DMS 273 (cell line): Measurements from ENCODE around the gene S100A4.
"Not testable (repeated sequence)": the region's sequence is repeated elsewhere in the genome, so short reads cannot be mapped to it uniquely, and the experiment has no call there.

Source experiments
- DNase-seq: peaks from one replicate; lab custom pipeline; 2025; ENCODE audit not compliant: unreplicated experiment; lab: John Stamatoyannopoulos, UW

The S100A4 gene

DNA sequence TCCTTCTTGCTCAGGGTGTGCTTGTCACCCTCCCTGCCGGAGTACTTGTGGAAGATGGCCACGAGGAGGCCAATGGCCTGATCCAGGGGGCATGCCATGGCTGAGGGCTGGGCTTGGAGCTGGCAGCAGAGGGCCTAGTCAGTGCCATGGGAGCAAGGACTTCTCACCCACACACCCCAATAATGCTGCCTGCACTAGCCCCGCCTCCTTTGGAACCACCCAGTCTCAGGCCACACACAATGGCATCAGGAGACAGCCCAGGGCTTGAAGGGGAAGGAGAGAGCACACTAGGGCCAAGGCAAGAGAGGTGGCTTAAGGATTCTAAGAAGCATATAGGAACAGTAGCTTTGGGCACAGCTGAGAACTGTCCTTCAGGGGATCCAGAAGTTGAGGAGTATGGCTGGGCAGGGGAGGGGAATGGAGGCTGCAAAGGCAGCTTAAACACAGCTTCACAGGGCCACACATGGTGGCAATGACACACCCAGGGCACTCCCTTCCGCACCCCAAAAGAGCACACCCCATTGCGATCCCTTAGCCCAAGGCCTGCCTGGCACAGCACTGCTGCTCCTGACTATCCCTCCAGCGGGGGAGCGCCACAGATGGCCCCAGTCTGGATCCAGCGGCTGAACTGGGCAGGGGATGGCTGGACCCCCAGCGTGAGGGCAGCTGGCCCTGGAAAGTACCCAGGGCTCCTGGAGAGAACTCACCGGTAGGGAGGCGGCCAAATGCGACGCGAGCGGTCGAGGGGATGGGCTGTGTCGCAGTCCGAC is 10.2 kb downstream of the S100A4 start, which contains the start of gene S100A6:
Gene S100A6 (minus strand): TSS at position 750 of the 770 bp plus-strand sequence. CDS start 652 bp downstream, at position 98.
- DNase-seq: no peak

DNA sequence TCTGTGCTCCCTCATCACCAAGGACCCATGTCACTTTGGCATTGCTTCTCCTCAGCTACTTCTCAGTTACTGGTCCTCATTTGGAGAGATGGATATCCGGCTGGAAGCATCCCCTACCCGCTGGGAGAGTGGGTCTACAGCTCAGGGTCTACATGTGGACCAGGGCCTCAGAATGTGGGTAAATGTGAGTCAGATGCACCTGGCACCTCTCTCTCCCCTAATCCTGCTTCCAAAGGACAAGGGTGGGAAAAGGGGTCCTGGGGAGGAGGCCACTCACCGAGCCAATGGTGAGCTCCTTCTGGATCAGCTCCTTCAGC is 10.7 kb downstream of the S100A4 start:
- DNase-seq: no peak

DNA sequence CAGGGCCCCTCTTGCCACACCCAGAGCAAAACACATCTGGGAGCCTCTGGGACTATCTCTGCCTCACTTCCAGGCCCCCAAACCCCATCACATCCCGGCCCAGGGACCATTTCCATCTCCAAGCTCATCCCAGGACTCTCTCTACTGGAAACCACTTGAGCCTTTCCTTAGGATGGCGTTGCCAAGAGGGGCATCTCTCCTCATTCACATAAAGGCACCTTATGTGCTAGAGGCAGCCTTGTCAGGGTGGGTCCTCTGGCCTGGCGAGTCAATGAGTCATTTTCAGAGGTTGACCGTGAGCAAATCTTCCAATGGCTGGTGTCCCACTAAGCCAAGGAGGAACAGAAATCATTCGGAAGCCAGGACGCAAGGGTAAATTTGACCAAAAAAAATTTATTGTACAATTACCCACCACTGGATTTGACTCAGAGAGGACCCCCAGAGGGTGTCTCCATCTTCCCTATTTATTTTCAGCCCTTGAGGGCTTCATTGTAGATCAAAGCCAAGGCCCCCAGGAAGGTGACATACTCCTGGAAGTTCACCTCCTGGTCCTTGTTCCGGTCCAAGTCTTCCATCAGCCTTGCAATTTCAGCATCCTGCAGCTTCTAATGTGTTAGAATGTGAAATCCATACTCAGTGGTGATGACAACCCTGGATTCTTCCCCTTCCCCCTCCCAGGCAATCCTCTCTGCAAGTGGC is 11.2 kb downstream of the S100A4 start:
- DNase-seq: no peak

DNA sequence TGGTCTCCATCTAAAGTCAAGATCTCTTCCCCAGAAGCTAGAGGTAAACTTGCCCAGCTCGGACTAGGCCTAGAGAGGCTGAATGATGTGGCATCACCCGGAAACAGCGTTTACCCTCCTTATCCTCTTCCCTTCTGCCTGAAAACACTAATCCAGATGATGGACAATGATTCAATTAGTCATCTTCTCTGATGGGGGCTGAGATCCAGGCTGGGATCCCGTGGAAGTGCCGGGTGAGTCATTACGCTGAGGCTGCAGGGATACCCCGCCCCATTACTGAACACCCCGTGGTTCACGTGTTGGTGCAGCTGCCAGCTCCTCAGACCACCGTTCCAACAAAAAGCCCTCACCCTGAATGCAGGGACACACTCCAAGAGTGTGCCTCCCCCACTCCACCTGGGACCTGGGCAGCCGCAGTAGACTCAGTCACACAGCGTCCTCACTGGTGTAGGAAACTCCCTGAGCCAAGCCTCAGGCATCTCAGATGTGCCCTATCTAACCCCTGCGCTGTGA is 11.9 kb downstream of the S100A4 start:
- DNase-seq: peak; percentile 69

DNA sequence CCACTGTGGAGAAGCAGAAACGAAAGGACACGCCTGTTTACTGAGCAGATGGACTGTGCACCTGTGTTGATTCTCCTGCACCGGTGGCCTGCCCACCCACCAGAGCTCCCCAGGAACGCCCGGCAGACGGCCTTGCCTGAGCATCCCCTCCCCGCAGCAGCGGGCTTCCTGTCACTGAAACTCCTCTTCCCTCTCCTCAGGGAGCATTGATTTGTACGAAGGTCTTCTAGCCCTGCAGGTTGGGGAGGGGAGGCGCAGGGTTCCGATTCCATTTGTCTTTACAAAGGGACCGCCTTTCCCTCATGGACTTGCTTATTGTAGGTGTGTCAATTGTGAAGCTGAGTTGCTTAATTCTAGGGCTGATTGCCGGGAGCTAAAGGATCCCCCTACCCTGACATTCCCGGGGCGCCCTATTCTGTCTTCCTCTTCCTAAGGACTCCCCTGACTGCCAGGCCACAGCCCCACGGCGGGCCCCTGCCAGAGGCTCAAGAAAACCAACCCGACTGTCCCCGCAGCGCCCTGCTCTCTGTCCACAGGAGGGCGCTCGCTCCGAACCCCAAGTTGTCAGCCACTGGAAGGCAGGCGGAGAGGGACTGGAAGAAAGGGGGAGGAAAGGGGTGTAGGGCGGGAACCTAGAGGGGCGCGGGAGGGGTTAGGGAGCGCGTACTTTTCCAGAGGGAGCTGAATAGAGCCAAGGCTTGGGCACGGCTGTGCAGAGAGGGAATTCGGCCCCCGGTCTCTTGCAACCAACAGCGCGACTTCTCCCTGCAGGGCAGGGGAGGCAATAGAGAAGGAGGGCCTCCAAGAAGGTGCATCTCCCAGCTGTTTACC is 12.6 kb downstream of the S100A4 start:
- DNase-seq: peak; percentile 96

DNA sequence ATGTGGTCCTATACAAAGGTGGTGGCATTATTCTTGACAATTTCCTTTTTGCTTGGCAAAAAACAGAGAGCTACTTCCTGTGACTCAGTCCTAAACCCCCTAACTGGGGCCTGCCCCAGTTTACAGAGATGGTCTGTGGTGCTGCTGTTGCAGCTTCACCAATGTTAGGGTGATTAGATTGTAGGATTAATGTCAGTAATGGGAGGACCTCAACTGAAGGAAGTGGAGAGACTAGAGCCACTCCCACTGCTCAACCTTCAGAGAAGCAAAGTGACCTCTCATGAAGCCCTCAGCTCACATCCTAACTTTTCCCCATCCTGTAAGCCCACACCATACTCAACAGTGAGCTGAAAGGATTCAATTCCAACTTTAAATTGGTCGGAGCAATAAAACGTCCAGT is 13.4 kb downstream of the S100A4 start:
- no peak for DNase-seq

DNA sequence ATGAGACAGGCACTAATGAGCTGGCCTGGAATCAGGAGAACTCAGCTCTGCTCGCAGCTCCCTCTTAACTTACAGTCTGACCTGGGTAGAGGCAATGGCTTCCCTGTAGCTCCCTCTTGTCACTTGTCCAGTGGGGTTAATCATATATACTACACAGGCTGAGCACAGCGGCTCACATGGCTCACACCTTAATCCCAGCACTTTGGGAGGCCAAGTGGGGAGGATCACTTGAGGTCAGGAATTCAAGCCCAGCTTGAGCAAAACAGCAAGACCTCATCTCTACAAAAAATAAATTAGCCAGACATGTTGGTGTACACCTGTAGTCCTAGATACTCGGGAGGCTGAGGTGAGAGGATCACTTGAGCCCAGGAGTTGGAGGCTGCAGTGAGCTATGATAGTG is 14.0 kb downstream of the S100A4 start:
- no peak for DNase-seq

DNA sequence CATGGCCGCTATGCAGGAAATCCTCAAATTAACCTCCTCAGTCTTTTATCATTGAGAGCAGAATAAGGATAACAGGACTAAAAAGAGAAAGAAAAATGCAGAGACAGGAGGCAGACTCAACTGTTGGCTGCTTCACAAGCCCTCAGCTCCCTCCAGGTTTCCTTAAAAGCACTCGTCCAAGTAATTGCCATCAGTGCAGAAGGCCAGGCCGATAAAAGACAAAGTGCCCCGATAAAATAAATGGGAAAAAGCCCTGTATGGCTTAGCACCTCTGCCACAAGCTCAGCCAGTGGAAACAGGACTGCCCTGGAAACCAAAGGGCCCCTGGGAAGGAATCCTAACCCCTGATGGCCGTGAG is 17.9 kb downstream of the S100A4 start:
- no peak for DNase-seq

DNA sequence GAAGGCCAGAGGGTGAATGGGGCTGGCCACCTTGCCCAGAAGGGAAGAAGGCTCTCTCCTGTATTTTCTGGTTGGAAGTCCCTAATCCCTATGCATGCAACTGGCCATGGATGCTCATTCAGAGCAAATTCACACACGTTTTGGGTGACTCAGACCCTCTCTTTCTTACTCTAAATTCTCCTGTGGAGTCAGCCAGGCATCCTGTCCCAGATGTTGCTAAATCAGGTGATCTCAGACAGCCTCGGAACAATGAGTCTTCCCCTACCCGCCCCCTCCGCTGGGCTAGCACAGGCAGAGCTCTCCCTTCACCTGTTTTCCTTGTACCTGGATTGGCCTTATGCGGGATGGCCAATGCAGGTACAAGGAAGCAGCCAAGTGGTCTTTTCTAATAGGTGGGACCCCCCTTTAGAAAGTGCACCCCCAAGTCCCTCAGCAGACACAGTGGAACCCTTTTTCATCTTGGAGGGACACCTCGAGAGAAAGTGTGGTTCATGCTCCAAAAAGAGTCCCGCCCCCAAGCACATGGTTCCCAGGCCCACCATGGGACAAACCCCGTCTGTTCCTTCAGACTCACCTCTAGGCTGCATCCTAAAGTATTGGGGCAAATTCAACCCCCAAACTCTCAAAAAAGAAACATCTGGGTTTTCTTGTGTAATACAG is 18.5 kb downstream of the S100A4 start:
- DNase-seq: no peak

DNA sequence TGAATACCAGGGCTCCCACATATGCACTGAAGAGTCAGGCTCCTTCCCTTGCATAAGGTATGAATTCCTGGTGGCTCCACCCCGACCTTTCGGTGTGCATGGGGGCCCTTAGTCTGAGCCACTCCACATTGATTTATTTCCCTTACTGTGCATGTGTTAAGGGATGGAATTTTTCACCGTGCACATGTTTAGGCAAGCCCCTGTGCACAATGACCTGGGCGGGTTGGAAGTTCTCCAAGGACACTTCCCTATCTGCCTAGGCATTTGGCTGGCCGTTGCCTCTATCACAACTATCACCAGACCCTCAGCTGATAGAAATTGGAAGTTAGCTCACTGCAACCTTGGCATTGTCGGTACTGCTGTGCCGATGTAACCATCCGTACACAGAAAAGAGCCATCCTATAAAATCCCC is 19.5 kb downstream of the S100A4 start:
- peak; percentile 87 for DNase-seq

DNA sequence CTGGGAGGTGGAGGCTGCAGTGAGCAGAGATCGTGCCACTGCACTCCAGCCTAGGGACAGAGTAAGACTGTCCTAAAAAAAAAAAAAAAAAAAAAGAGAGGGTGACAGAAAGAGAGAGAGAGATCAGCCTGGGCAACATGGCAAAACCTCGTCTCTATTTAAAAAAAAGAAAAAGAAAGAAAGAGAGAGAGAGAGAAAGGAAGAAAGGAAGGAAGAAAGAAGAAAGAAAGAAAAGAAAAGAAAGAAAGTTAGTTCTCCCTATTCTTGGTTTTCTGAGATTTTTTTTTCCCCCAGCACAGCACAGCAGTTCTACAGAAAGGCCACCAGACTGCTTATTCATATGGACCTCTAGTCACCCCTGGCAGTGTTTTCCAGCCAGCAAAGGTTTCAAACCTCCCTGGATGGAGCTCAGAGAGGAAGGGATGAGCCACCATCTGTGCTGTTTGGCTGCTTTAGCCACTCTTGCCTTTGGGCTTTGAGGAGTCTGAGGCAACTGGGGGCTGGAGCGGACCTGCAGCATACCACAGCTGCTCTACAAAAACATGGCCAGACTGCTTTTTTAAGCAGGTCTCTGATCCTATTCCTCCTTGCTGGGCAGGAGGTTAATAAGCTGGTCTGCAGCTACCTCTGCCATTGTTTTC is 20.4 kb downstream of the S100A4 start:
- peak; percentile 98 for DNase-seq

DNA sequence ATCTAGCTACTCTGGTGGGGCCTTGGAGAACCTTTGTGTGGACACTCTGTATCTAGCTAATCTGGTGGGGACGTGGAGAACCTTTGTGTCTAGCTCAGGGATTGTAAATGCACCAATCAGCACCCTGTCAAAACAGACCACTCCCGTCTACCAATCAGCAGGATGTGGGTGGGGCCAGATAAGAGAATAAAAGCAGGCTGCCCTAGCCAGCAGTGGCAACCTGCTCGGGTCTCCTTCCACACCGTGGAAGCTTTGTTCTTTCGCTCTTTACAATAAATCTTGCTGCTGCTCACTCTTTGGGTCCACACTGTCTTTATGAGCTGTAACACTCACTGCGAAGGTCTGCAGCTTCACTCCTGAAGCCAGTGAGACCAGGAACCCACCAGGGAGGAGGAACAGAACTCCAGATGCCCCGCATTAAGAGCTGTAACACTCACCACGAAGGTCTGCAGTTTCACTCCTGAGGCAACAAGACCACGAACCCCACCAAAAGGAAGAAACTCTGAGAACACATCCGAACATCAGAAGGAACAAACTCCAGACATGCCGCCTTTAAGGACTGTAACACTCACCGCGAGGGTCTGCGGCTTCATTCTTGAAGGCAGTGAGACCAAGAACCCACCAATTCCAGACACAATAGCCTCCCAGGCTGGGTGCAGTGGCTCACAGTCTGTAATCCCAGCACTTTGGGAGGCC is 23.1 kb downstream of the S100A4 start:
- DNase-seq: not testable (repeated sequence)

DNA sequence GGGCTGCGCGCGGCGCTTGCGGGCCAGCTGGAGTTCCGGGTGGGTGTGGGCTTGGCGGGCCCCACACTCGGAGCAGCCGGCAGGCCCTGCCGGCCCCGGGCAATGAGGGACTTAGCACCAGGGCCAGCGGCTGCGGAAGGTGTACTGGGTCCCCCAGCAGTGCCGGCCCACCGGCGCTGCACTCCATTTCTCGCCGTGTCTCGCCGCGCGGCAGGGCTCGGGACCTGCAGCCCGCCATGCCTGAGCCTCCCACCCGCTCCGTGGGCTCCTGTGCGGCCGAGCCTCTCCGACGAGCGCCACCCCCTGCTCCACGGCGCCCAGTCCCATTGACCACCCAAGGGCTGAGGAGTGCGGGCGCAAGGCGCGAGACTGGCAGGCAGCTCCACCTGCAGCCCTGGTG is 23.8 kb downstream of the S100A4 start:
- not testable (repeated sequence) for DNase-seq

DNA sequence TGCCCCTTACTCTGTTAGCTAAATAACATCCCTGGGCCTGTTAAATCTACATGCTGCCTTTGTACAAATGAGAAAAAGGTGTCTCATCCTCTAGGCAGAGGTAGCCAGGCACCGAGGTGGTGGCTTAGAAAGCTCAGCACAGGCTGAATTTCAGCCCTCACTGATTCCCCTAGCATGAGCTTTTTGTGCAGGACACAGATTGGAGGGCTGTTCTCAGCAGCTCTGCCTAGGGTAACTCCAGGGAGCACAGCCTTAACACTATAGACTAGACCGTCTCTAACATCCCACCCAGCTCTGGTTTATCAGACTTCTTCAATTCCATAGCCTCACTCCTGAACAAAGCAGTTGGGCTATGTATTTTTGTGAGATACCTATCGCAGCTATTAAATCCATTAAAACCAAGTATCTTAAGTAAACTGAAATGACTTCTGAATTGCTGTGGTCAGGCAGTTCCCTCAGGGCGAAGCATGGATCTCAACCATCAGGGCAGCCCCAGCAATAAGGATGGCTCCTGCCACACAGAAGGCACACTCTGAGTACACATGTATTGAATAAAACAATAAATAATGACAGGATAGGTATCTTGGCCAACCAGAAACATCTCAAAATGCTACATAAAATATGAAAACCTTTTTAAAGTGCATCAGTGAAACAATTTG is 24.7 kb downstream of the S100A4 start:
- DNase-seq: no peak

DNA sequence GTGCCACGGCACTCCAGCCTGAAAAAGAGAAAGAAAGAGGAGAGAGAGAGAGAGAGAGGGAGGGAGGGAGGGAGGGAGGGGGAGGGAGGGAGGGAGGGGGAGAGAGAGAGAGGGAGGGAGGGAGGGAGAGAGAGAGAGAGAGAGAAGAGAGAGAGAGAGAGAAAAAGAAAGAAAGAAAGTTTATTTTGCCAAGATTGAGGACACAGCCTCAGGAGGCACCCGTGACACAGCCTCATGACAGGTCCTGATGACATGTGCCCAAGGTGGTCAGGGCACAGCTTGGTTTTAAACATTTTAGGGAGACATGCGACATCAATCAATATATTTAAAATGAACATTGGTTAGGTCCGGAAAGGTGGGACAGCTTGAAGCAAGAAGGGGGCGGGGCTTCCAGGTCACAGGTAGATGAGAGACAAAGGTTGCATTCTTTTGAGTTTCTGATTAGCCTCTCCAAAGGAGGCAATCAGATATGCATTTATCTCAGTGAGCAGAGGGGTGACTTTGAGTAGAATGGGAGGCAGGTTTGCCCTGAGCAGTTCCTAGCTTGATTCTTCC is 25.4 kb downstream of the S100A4 start:
- DNase-seq: not testable (repeated sequence)

DNA sequence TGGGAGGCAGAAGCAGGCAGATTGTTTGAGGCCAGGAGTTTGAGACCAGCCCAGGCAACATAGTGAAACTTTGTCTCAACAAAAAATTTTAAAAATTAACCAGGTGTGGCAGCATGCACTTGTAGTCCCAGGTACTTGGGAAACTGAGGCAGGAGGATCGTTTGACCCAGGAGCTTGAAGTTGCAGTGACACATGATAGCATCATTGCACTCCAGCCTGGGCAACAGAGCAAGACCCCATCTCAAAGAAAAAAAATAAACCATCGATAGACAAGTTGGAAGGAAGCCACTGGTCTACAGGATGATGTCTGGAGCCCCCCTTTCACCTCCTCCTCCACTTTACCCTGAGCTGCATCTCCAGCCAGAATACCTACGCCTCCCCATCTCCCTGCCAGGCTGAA is 26.4 kb downstream of the S100A4 start:
- no peak for DNase-seq

DNA sequence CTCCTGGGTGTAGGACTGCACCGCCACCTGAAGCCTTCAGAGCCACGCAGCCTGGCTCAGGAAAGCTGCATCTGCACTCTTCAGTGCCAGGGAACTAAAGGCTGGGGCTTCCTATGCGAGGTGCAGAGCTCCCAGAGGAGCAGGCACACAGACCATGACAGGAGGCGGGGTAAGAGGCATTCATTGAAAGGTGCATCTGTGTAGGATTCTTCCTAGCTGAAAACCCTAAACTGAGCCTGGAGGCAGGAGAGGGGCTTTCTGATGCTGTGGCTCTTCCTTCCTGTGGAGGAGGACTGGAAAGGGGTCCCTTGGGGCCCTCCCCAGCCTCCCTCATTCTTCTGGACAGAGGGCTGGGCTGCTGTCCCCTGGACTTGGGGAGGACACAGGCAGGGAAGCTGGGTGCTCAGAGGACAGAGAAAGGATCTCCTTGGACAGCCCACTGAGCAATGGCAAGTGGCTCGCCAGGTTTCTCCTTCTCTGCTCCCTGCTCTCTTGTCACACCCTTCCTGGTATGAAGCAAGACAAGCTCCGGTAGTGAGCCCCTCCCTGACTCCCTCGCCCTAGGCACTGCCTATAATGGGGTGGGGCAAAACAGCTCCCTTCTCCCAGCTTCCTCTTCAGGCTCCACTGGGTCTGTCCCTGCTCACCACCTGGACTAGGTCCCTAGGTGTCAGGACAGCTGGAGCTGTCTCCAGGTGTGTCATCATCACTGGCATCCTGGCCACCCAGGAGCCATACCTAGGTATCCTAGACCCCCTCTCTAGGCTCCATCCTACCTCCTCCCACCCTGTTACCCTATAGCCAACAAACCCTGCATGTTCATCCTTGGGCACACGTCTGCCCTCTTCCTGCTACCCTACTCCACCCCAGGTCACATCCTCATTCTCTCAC is 29.9 kb downstream of the S100A4 start:
- DNase-seq: no peak

DNA sequence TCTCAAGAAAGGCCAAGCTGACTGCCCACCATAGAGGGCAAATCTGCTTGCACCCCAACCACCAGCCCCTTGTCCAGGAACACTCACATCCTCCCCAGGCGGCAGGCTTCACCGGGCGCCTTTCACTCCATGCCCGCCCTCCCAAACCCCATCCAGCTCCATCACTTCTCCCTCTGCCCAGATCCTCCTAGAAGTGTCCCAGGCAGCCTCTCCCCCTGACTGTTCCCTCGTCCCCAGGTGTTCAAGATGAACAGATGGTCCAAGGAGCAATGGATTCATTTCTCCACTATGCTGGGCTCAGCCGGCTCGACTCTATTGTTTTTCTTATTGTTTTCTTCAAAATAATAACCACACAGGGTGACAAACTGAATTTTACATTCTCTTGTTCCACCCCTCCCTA is 31.9 kb downstream of the S100A4 start:
- DNase-seq: no peak
